Cardiac muscle cell (in vitro differentiated cells and primary cell): ENCODE measurements around the gene FADS6. TPM values are rescaled to one million over a fixed set of nuclear protein-coding genes. Genes with fewer than 3 reads are reported as not detected.

Experiments used
- DNase-seq, 2 donors: peaks; one replicate each; pipeline versions ENCODE4 v3.0.0 to v3.0.0-alpha.2; 2010 to 2017; ENCODE audit warnings: low read depth in 1 of 2, low spot score in 1 of 2
- H3K27ac ChIP-seq: fragments of 200-600 bp; sonication (generic); 2 replicates; pipeline ENCODE4 v1.5.1; 2016
- H3K27me3 ChIP-seq: fragments of 200-600 bp; sonication (generic); 2 replicates; pipeline ENCODE4 v1.6.0; 2016; ENCODE audit warnings: control low read depth
- H3K36me3 ChIP-seq: fragments of 200-600 bp; sonication (generic); 2 replicates; pipeline ENCODE4 v1.5.1; 2016; ENCODE audit warnings: control low read depth
- H3K4me1 ChIP-seq: fragments of 200-600 bp; sonication (generic); 2 replicates; pipeline ENCODE4 v1.8.1; 2017; ENCODE audit warnings: low read depth, mild to moderate bottlenecking, mixed run types
- H3K4me3 ChIP-seq: fragments of 200-600 bp; sonication (generic); 2 replicates; pipeline ENCODE4 v1.5.1; 2016; ENCODE audit warnings: mild to moderate bottlenecking
- H3K9me3 ChIP-seq: fragments of 200-600 bp; sonication (generic); 2 replicates; pipeline ENCODE4 v1.5.1; 2017; ENCODE audit warnings: low read depth, mild to moderate bottlenecking, control low read depth
- CTCF ChIP-seq: IDR thresholded peaks from 2 replicates; pipeline ENCODE4 v1.5.1; 2012; ENCODE audit warnings: low read depth, mild to moderate bottlenecking, low read length
- polyA plus RNA-seq: library from polyadenylated mRNA; unstranded; fragments of >200 nt; fragmentation: Nextera tagmentation; extraction: Ambion mirVana; gene quantifications from 2 replicates; pipeline ENCODE4 v1.2.1, GENCODE V29; 2016
- total RNA-seq: library from RNA; depleted of rRNA; stranded (reverse); fragments of >200 nt; gene quantifications from 2 replicates; pipeline ENCODE4 v1.2.3, GENCODE V29; 2016

FADS6 gene
- total and polyA plus RNA-seq, 2 experiments from 2014 or later: 0.83 to 1.3 TPM

GRCh38 chr17:74832421-74832820 lies 61.0 kb downstream of the FADS6 start:
- Histone ChIP-seq H3K4me1 (no peaks in the 10 kb centered on the region), H3K36me3 (no peaks in the 10 kb centered on the region), H3K27ac (no peak overlapping the region), H3K4me3 (no peak overlapping the region), H3K27me3 (no peaks in the 10 kb centered on the region), H3K9me3 (no peaks in the 10 kb centered on the region)
- TF ChIP-seq CTCF: no peak
- DNase-seq: no peak

DNA sequence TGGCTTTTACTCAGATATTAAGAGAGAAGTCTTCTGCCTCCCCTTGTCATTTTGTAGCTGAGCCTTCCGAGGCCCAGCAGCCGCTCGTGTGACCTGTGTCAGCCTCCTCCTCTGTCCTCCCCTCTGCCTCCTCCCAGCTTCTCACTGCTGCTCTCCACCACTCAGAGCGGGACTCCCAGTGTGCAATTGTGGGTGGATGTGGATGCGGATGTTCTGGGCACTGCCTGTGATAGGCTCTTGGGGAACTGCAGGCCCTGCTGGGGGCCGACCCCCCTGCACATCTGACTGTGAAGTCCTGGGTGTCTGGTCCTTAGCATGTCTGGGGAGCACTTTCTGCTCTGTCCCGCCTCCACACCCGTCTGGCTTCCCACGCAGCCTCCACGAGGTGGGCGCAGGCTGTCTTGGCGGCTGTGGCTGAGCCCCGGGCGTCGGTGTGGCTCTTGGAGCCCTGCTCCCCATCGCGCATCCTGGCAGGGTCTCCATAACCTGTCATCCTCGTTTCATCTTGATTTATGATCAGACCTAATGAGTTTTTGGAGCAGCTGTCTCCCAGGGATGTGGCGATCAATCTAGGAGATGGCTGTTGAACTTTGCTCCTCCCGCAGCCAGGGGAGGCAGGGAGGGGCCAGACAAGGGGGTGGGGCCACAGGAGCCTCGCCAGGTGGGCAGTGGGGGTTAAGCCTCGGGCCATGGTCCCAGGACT lies 61.8 kb downstream of the FADS6 start:
- H3K9me3 ChIP-seq: no peaks in the 10 kb centered on the region
- DNase-seq: no peak
- no peak for TF ChIP-seq CTCF
- H3K27me3 ChIP-seq: no peaks in the 10 kb centered on the region
- H3K4me1 ChIP-seq: no peaks in the 10 kb centered on the region
- H3K27ac ChIP-seq: no peak overlapping the region
- H3K36me3 ChIP-seq: no peaks in the 10 kb centered on the region
- no peak overlapping the region for H3K4me3 ChIP-seq

- no peaks in the 10 kb centered on the region for H3K36me3 ChIP-seq
- H3K4me3 ChIP-seq: no peak overlapping the region
- no peaks in the 10 kb centered on the region for H3K9me3 ChIP-seq
- H3K27me3 ChIP-seq: no peaks in the 10 kb centered on the region
- DNase-seq: no peak
- TF ChIP-seq CTCF: no peak
- peaks cover under 1% of the 10 kb centered on the region for H3K4me1 ChIP-seq
- no peak overlapping the region for H3K27ac ChIP-seq
Observed at GRCh38 chr17:74830861-74831260, 62.6 kb downstream of the FADS6 start.

- Histone ChIP-seq H3K36me3 (no peaks in the 10 kb centered on the region), H3K4me1 (peaks cover 3% of the 10 kb centered on the region), H3K4me3 (no peak overlapping the region), H3K27ac (no peak overlapping the region), H3K9me3 (no peaks in the 10 kb centered on the region), H3K27me3 (no peaks in the 10 kb centered on the region)
- TF ChIP-seq CTCF: no peak
- no peak for DNase-seq
Observed at GRCh38 chr17:74827800-74828199, 65.6 kb downstream of the FADS6 start.

Other genes with a start within 250 kb of the FADS6 start
- gene CD300LF, start 180.7 kb downstream of the FADS6 start, total RNA-seq: not detected in 2 replicates
- gene CD300LF, start 180.7 kb downstream of the FADS6 start, polyA plus RNA-seq: not detected in 2 replicates
- gene RAB37, start 156.4 kb downstream of the FADS6 start, total RNA-seq: 3.4 and 6.9 TPM in 2 replicates
- 4.6 and 4.9 TPM in 2 replicates for gene RAB37, start 156.4 kb downstream of the FADS6 start, polyA plus RNA-seq
- gene NHERF1, start 145.0 kb downstream of the FADS6 start, total RNA-seq: 78.2 and 87.3 TPM in 2 replicates
- 95.1 and 111 TPM in 2 replicates for gene NHERF1, start 145.0 kb downstream of the FADS6 start, polyA plus RNA-seq
- gene NAT9, start 117.3 kb downstream of the FADS6 start, total RNA-seq: 45.9 and 73.1 TPM in 2 replicates
- gene NAT9, start 117.3 kb downstream of the FADS6 start, polyA plus RNA-seq: 56.2 and 96.8 TPM in 2 replicates
- gene GRIN2C, start 33.7 kb downstream of the FADS6 start, total RNA-seq: 0.95 and 6.1 TPM in 2 replicates
- 0.71 and 1.1 TPM in 2 replicates for gene GRIN2C, start 33.7 kb downstream of the FADS6 start, polyA plus RNA-seq
- gene FDXR, start 20.6 kb downstream of the FADS6 start, total RNA-seq: 44.6 and 44.7 TPM in 2 replicates
- gene FDXR, start 20.6 kb downstream of the FADS6 start, polyA plus RNA-seq: 49.9 and 55.9 TPM in 2 replicates
- 2.5 and 4.0 TPM in 2 replicates for gene USH1G, start 29.6 kb upstream of the FADS6 start, total RNA-seq
- 1.9 and 3.1 TPM in 2 replicates for gene USH1G, start 29.6 kb upstream of the FADS6 start, polyA plus RNA-seq
- not detected in 2 replicates for gene OTOP2, start 30.6 kb upstream of the FADS6 start, total RNA-seq
- not detected in 2 replicates for gene OTOP2, start 30.6 kb upstream of the FADS6 start, polyA plus RNA-seq
- not detected in 2 replicates for gene OTOP3, start 42.3 kb upstream of the FADS6 start, total RNA-seq
- not detected in 2 replicates for gene OTOP3, start 42.3 kb upstream of the FADS6 start, polyA plus RNA-seq
- 35.2 and 46.3 TPM in 2 replicates for gene HID1, start 79.1 kb upstream of the FADS6 start, total RNA-seq
- 45.4 and 57.3 TPM in 2 replicates for gene HID1, start 79.1 kb upstream of the FADS6 start, polyA plus RNA-seq
- 15.1 and 16.4 TPM in 2 replicates for gene CDR2L, start 94.0 kb upstream of the FADS6 start, total RNA-seq
- gene CDR2L, start 94.0 kb upstream of the FADS6 start, polyA plus RNA-seq: 5.9 and 8.0 TPM in 2 replicates
- 44.8 and 62.9 TPM in 2 replicates for gene MRPL58, start 119.0 kb upstream of the FADS6 start, total RNA-seq
- 39.7 and 48.4 TPM in 2 replicates for gene MRPL58, start 119.0 kb upstream of the FADS6 start, polyA plus RNA-seq
- 411 and 666 TPM in 2 replicates for gene ATP5PD, start 153.3 kb upstream of the FADS6 start, total RNA-seq
- gene ATP5PD, start 153.3 kb upstream of the FADS6 start, polyA plus RNA-seq: 603 and 732 TPM in 2 replicates
- 23.9 and 24.4 TPM in 2 replicates for gene KCTD2, start 153.6 kb upstream of the FADS6 start, total RNA-seq
- gene KCTD2, start 153.6 kb upstream of the FADS6 start, polyA plus RNA-seq: 20.7 and 22.4 TPM in 2 replicates
- gene SLC16A5, start 194.3 kb upstream of the FADS6 start, total RNA-seq: 32.2 and 47.1 TPM in 2 replicates
- 9.9 and 18.8 TPM in 2 replicates for gene SLC16A5, start 194.3 kb upstream of the FADS6 start, polyA plus RNA-seq
- gene ARMC7, start 216.3 kb upstream of the FADS6 start, total RNA-seq: 8.8 and 10.0 TPM in 2 replicates
- gene ARMC7, start 216.3 kb upstream of the FADS6 start, polyA plus RNA-seq: 5.7 and 6.5 TPM in 2 replicates
- gene NT5C, start 238.1 kb upstream of the FADS6 start, total RNA-seq: 204 and 233 TPM in 2 replicates
- gene NT5C, start 238.1 kb upstream of the FADS6 start, polyA plus RNA-seq: 168 and 174 TPM in 2 replicates